ENCODE results near the gene NOS1AP. TPM values are rescaled to one million over a fixed set of nuclear protein-coding genes. Genes with fewer than 3 reads are reported as not detected.
"Not testable (repeated sequence)": the region's sequence is repeated elsewhere in the genome, so short reads cannot be mapped to it uniquely, and the experiment has no call there.

Gene NOS1AP
- total RNA-seq, 1 experiment from 2014 or later, result 0.51 TPM

DNA sequence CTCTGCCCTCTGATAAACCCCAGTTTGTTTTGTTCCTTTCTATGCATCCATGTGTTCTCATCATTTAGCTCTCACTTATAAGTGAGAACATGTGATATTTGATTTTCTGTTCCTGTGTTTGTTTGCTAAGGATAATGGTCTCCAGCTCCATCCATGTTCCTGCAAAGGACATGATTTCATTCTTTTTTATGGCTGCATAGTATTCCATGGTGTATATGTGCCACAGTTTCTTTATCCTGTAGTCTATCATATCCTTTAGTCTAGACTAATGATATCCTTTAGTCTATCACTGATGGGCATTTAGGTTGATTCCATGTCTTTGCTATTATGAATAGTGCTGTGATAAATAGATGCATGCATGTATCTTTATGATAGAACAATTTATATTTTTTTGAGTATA is 131.6 kb downstream of the NOS1AP start:
- H3K4me1 ChIP-seq; H3K9me3 ChIP-seq (replicated peaks); H3K27ac ChIP-seq; H3K36me3 ChIP-seq; DNase-seq; H3K27me3 ChIP-seq; H3K4me3 ChIP-seq: not testable (repeated sequence)

DNA sequence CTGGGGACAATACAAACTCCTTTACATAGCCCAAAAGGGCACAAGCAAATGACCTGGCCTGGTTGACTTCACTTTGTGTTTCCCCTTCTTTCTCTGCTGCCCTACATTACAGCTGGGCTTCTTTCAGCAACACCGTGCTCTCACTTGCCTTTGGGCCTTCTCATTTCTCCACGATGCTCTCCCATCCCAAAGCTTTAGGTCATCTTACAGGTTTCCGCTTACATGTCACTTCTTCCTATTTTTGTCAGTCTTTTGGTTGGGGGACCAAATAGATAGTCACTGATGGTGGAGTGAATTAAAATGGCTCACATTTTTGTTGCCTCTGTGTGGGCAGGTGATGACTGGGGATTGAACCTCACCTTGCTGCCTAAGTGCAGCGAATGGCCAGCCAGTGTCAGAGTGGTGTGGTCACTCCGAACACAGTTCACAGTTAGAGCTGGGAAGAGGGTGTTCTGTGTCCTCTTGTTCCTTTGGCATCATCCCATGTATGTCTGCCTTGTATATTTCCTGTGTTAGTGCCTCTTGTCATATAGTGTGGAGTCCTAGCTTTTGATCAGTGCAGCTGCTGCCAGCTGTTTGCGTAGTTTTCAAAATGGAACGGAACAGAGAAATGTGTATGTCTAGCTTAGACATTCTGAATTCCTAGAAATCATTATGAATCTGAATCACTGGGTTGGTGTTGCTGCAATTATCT is 134.8 kb downstream of the NOS1AP start:
- no peaks in the 10 kb centered on the region for H3K36me3 ChIP-seq

DNA sequence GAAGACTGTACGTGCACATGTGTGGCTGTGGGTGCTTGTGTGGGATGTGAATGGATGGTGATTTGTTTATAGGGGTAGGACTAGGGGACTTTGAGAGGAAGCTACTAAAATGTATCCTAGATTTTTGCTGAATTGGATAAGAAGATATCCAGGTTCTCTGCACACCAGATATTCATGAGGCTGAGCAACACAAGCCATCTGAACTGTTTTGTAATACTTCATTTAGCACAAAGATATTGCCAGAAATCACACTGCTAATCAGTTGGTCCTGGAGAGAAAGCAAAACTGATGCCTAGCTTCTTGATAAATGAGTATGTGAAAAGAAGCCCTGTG is 135.3 kb downstream of the NOS1AP start:
- Histone ChIP-seq H3K4me3 (no peak overlapping the region), H3K27ac (no peak overlapping the region), H3K9me3 (replicated peaks) (no peaks in the 10 kb centered on the region), H3K36me3 (no peaks in the 10 kb centered on the region), H3K27me3 (no peaks in the 10 kb centered on the region), H3K4me1 (peaks cover 11% of the 10 kb centered on the region)
- DNase-seq, result no peak

More for the DNA sequence above, 134.8 kb downstream of the NOS1AP start:
- DNase-seq, result no peak
- Histone ChIP-seq H3K27ac (no peak overlapping the region), H3K4me3 (no peak overlapping the region), H3K4me1 (peaks cover 11% of the 10 kb centered on the region), H3K9me3 (replicated peaks) (no peaks in the 10 kb centered on the region), H3K27me3 (no peaks in the 10 kb centered on the region)

DNA sequence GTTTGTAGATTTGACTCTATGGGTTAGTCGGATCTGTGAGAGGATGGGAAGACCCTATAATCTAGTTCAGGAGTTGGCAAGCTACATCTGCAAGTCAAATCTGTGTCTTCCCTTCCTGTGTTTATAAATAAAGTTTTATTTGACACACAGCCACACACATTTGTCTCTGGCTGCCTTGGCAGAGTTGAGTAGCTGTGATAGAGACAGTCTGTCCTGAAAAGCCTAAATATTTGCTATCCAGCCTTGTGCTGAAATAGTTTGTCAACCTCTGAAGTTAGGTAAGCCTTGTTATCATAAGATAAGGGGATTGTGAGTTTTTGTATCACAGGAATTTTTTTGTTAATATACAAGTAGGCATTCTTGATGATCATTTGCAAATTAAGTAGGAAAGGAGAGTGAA is 136.8 kb downstream of the NOS1AP start:
- no peak for DNase-seq
- H3K9me3 ChIP-seq (replicated peaks), result no peaks in the 10 kb centered on the region
- no peaks in the 10 kb centered on the region for H3K36me3 ChIP-seq
- H3K27ac ChIP-seq, result no peak overlapping the region
- no peak overlapping the region for H3K4me3 ChIP-seq
- H3K4me1 ChIP-seq, result peaks cover 11% of the 10 kb centered on the region
- no peaks in the 10 kb centered on the region for H3K27me3 ChIP-seq

DNA sequence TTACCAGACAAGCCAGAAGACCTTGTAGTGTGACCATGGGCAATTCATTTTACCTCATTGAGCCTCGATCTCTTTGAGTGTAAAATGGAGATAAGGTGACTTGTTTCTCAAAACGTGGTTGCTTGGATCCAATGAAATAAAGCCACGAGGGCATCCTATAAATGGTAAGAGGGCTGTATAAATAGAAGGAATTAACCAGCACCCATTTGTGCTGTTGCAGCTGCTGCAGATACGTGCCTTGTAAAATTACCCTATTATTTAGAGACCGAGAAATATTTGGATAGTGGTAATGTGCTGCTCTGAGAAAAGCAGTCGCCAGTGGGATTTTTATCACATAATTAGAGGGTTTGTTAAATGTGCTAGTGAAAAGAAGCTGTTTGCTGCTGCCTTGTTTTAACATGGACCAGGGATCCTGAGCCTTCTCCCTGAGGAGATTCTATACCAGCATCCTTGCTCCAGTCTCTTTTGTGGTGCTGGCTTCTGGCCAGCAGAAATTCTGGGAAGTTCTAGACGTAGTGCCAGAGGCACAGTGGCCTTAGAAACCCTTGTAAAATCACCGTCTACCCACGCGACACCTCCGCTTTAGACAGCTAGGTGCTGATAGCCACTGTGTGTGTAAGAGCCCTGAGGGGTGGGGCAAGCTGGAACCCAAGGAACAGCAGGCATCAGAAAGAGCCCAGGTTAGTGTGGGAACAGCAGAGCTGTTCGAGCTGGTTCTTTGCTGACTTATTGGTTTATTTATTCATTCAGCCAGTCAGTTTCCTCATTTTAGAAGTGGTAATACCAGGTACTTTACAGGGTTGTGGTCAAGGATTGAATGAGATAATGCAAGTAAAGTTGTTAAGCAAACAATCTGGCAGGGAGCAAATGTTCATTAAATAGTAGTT is 137.5 kb downstream of the NOS1AP start:
- H3K4me1 ChIP-seq, result peaks cover 11% of the 10 kb centered on the region
- H3K36me3 ChIP-seq, result no peaks in the 10 kb centered on the region
- no peaks in the 10 kb centered on the region for H3K27me3 ChIP-seq
- H3K27ac ChIP-seq, result no peak overlapping the region
- 0 out of 2 replicates have a peak overlapping the region, but pooled peaks have one; percentile 8 for H3K4me3 ChIP-seq
- DNase-seq, result peak in 1 of 2 experiments; percentile 38
- H3K9me3 ChIP-seq (replicated peaks), result no peaks in the 10 kb centered on the region

DNA sequence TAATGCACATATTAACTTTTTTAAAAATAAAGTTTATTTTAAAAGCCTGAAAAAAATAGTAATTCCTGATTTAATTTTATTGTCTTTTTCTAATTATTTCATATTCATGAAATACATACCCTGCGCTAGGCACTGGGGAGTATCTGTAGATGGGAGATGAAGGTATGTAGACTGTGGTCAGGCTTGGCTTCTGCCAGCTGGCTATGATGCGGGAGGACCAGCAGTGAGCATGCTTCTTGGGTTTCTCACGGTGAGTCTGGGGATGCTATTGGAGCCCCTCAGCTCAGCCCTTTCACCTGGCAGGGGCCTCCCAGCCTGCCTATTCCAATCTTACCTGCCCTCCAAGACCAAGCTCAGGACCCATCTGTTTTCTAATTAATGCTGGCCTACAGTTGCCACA is 138.4 kb downstream of the NOS1AP start:
- H3K4me3 ChIP-seq, result no peak overlapping the region
- no peak for DNase-seq
- no peaks in the 10 kb centered on the region for H3K36me3 ChIP-seq
- no peaks in the 10 kb centered on the region for H3K9me3 ChIP-seq (replicated peaks)
- peaks cover 11% of the 10 kb centered on the region for H3K4me1 ChIP-seq
- H3K27me3 ChIP-seq, result no peaks in the 10 kb centered on the region
- H3K27ac ChIP-seq, result no peak overlapping the region

DNA sequence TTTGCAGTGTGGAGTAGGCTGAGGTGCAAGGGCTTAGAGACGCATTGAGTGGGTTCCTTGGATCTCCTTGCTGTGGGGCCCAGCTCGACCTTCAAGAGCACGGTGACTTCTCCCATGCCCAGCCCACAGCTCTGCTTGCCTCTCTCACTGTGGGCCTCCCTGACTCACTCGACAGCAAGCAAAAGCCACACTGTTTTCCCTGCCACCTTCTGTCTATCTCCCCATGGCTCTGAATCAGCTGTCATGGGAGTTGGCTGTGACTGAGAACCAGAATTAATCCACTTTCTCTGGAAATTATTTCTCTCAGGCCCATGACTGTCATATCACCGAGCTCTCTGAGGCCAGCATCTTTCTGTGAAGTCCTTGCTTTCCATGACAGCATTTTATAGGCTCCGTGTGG is 140.7 kb downstream of the NOS1AP start:
- Histone ChIP-seq H3K27ac (no peak overlapping the region), H3K4me1 (peaks cover 19% of the 10 kb centered on the region), H3K27me3 (no peaks in the 10 kb centered on the region), H3K4me3 (no peak overlapping the region), H3K36me3 (no peaks in the 10 kb centered on the region), H3K9me3 (replicated peaks) (no peaks in the 10 kb centered on the region)
- DNase-seq, result no peak

DNA sequence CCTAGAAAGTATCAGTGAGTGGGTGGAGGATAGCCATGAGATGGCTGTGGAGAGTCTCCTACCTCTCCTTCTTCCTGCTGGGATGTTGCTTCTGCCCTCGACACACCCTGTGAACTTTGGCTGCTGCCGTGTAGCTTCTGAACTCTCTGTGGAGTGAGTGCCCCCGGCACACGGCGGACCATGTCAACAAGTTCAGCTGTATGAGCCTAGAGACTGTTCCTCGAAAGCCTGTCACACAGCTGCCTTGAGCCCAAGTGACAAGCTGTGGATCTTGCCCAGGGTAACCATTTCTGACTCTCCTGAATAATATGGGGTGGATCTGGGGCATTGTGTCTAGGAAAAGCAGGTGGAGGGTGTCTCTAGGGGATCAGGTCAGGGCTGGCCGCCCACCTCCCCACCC is 143.2 kb downstream of the NOS1AP start:
- Histone ChIP-seq H3K36me3 (no peaks in the 10 kb centered on the region), H3K27me3 (no peaks in the 10 kb centered on the region), H3K9me3 (replicated peaks) (no peaks in the 10 kb centered on the region), H3K27ac (no peak overlapping the region), H3K4me3 (no peak overlapping the region), H3K4me1 (peaks cover 7% of the 10 kb centered on the region)
- DNase-seq, result no peak

DNA sequence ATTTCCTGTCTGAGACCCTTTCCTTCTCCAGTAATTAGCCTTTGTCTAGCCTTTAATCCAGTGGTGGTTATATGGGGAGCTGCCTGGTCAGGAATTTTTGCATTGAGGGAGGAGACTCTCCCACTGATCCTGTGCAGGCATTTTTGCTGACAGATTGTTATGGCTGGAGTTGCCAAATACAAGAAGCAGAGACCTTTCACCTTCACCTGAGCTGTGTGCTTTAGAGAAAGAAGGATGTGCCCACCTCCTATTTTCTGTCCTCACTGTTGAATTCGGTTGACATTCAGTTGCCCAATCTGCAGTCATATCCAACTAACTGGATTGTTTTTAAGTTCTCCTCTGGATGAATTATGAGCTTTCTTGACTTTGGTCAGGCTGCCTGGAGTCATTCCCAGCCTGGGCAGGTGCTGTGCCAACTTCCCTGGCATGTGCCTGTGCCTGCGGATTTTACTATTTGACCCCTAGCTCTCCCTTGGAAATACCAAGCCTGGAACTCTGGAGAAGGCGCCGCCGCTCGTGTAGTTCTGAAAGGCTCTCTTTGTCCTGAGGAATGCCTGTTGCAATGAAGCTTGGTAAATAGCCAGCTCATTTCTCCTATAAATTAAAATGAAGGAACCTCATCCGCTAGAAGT is 143.9 kb downstream of the NOS1AP start:
- Histone ChIP-seq H3K4me1 (peaks cover 7% of the 10 kb centered on the region), H3K9me3 (replicated peaks) (no peaks in the 10 kb centered on the region), H3K36me3 (no peaks in the 10 kb centered on the region), H3K27ac (no peak overlapping the region), H3K4me3 (no peak overlapping the region), H3K27me3 (no peaks in the 10 kb centered on the region)
- peak in 1 of 2 experiments; percentile 31 for DNase-seq

DNA sequence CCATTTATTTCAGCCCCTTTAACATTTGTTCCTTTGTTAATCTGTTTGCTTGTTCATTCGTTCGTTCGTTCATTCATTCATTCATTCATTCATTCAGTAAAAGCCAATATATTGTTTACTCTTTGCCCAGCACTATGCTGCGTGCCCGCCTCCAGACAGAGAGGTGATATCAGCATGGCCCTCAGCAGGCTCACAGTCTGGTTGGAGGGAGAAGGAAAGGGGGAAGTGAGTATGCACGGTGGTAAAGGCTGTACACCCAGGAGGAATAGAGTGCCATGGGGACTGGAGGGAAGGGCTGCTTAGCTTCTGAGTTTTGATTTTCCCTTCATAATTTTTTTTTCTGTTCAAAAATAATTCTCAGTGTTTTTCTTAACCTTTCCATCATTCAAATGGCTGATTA is 144.7 kb downstream of the NOS1AP start:
- no peak overlapping the region for H3K4me3 ChIP-seq
- no peaks in the 10 kb centered on the region for H3K36me3 ChIP-seq
- no peak for DNase-seq
- H3K27me3 ChIP-seq, result no peaks in the 10 kb centered on the region
- no peaks in the 10 kb centered on the region for H3K9me3 ChIP-seq (replicated peaks)
- no peak overlapping the region for H3K27ac ChIP-seq
- peaks cover 7% of the 10 kb centered on the region for H3K4me1 ChIP-seq

DNA sequence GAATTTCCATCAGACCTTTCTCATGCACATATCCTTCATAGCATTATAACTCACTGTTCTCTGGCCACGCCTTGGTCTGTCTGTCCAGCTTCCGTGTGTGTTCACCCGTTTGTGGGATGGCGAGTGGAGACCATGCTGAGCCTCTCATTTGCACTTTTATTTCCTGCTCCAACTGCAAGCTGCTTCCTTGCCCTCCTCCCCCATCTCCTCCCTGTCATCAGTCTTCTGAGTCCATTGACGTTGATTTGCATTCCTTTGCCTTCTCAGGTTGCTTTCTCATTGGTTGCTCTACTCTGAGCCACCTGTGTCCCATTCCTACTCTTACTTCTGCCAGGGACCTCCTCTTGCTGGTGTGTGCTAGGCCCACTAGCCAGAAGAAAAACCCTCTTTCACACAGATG is 146.4 kb downstream of the NOS1AP start:
- Histone ChIP-seq H3K36me3 (no peaks in the 10 kb centered on the region), H3K9me3 (replicated peaks) (no peaks in the 10 kb centered on the region), H3K4me3 (no peak overlapping the region), H3K27me3 (no peaks in the 10 kb centered on the region), H3K27ac (no peak overlapping the region), H3K4me1 (peaks cover 7% of the 10 kb centered on the region)
- no peak for DNase-seq

DNA sequence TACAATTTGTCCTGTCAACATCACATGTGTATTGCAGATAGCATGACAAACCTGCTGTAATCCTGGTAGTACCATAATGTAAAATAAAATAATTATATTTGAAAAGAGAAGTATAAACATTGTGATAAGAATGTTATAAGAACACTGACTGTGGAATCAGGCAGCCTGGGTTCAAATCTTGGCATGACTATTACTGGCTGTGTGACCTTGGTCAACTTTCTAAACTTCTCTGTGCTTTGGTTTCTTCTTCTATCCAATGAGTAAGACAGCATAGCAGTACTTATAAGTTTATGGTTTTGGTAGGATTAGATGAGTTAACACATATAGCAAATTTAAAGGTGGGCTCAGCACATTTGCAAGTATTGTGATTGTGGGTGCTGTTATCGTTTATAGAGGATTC is 147.1 kb downstream of the NOS1AP start:
- no peak overlapping the region for H3K27ac ChIP-seq
- H3K36me3 ChIP-seq, result no peaks in the 10 kb centered on the region
- no peaks in the 10 kb centered on the region for H3K27me3 ChIP-seq
- H3K9me3 ChIP-seq (replicated peaks), result no peaks in the 10 kb centered on the region
- no peak overlapping the region for H3K4me3 ChIP-seq
- no peak for DNase-seq
- peaks cover 7% of the 10 kb centered on the region for H3K4me1 ChIP-seq

DNA sequence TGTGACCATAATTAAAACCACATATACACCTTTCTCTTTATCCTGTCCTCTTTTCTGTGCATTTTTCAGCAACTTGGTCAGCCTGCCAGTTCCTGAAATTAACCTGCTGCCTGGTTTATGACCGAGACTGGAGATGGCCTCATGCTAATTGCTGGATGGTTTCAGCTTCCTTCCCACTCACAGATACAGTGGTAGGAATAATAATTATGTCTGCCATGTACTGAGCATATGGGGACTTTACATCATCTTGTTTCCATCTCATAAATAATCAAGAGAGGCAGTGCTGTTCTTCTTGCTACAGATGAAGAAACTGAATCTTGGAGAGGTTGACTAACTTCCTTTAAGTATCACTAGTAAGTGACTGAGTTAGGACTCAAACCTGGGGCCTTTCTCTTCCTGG is 148.2 kb downstream of the NOS1AP start:
- Histone ChIP-seq H3K9me3 (replicated peaks) (no peaks in the 10 kb centered on the region), H3K27ac (no peak overlapping the region), H3K4me3 (no peak overlapping the region), H3K27me3 (no peaks in the 10 kb centered on the region), H3K36me3 (no peaks in the 10 kb centered on the region), H3K4me1 (peaks cover 7% of the 10 kb centered on the region)
- no peak for DNase-seq

DNA sequence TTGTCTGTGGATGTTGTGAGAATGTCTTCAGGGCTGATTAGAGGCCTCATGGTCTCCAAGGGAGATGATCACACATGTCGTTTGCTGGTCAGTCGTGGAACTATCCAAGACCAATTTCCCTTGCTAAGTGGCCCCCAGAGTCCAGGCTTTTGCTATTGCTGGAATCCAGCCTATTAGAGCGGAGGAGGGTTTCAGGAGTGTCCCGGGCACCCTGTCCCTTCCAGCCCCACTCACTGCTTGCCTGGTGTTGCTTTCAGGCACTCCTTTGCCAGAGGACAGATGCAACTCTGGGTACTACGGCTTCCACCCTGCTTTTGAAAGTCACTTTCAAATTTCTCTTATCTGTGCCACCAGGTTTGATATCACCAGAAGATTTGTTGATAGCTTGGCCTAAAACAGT is 149.1 kb downstream of the NOS1AP start:
- Histone ChIP-seq H3K27me3 (no peaks in the 10 kb centered on the region), H3K27ac (no peak overlapping the region), H3K9me3 (replicated peaks) (no peaks in the 10 kb centered on the region), H3K4me3 (no peak overlapping the region), H3K36me3 (no peaks in the 10 kb centered on the region), H3K4me1 (peaks cover 4% of the 10 kb centered on the region)
- DNase-seq, result no peak

DNA sequence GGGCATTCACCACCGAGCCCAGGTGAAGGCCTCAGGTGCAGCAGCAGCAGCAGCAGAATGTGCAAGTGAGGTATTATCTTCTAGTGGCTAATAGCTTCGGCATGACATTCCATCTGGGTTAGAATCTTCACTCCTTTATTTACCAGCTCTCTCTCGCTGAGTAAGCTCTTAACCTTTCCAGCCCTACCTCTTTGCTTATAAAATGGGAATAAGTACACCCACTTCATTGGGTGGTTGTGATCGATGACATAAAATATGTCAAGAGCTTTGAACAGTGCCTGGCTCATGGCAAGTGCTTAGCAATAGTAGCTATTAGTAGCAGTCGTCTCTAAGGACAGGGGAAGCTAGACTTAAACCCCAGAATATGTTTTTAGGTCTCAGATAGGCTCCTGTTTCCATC is 149.5 kb downstream of the NOS1AP start:
- H3K27ac ChIP-seq, result no peak overlapping the region
- no peak overlapping the region for H3K4me3 ChIP-seq
- no peaks in the 10 kb centered on the region for H3K27me3 ChIP-seq
- no peaks in the 10 kb centered on the region for H3K9me3 ChIP-seq (replicated peaks)
- no peak for DNase-seq
- no peaks in the 10 kb centered on the region for H3K36me3 ChIP-seq
- no peaks in the 10 kb centered on the region; the same call in 1 of the 2 replicates for H3K4me1 ChIP-seq
